HG03565 (cell line): ENCODE measurements around the gene CTXND2.

Source experiments
- ATAC-seq: cut with Tn5 transposase; IDR thresholded peaks from one replicate; pipeline ENCODE4 v1.9.1; 2021; ENCODE audit warnings: mild to moderate bottlenecking, moderate library complexity; ENCODE audit not compliant: unreplicated experiment

Gene CTXND2

GRCh38 chr1:150955280-150955679, 68.3 kb downstream of the CTXND2 start:
- ATAC-seq: no peak

- ATAC-seq: no peak
Measured at GRCh38 chr1:150957666-150958065, 70.7 kb downstream of the CTXND2 start.

GRCh38 chr1:150960646-150961045, 73.7 kb downstream of the CTXND2 start:
- no peak for ATAC-seq

GRCh38 chr1:150961756-150962155, 74.8 kb downstream of the CTXND2 start:
- ATAC-seq: no peak
